SHP77 (cell line): ENCODE results near the gene CCDC89.
"Not testable (repeated sequence)": the region's sequence is repeated elsewhere in the genome, so short reads cannot be mapped to it uniquely, and the experiment has no call there.

Experiments
- DNase-seq, 2 experiments: peaks; one replicate each; lab custom pipeline; 2025; lab: John Stamatoyannopoulos, UW

The CCDC89 gene

GRCh38 chr11:85694385-85694980, 8.5 kb upstream of the CCDC89 start:
- peak in 1 of 2 experiments; percentile 22 for DNase-seq

GRCh38 chr11:85685125-85685819, 723 bp downstream of the CCDC89 start:
- DNase-seq, result peak; percentile 52 to 70

DNA sequence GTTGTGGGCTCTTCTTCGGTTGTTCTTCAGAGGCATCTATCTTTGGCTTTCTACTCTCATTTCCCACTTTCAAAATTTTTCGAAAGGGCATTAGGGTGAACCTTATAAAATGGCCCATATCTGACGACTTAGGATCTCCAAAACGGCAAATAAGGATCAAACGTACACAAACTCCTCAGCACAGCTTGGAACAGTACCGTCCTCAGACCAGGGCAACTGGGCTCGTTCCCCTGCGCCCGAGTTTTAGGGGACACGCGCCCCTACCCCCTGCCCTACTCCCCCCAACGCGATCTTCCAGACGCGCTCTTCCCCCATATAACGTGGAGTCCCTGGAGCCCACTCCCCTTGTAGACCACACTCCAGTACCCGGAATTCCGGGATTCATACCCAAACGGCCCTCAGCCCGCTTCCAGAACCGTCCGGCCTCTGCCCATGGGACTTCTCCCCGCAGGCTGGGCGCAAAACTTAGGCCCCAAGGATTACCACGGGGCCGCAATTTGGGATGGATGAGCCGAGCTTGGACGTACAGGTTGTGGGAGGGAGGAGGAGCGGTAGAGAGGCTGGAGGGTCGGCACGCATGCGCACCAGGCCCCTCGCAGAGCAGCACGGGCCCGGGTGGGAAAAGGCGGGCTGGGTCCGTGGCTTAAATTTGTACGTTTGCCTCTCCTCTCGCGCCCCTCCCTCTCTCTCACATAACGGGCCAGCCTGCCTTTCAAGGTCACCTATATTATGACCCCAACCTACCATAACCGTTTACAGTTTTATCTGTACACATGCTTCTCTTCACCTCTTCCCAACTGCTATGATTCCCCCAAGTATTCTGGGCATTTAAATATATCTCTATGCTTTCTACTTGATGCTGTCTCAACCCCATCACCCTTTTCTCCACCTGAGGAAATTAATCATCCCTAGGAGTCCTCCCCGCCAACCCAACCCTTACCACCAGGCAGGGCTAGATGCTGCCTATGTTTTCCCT, 3.4 kb downstream of the CCDC89 start:
- DNase-seq, result peak; percentile 78 to 82

DNA sequence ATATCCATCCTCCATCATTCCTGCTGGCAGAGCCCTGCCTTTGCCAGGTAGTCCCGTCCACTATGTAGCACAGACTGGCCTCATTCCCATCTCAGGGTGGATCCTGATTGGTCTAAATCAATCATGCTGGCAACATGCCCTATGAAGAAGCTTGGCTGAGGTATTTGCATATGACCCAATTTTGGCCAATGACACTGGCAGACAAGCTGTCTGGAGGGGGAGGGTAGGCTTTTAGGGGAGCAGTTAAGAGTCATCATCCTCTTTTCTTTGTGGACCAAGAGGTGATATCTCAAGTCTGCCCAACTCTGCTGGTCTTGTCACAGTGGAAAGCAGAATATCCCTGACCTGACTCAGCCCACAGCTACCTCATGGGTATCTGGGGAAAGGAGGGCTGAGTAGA, 5.1 kb downstream of the CCDC89 start:
- no peak for DNase-seq

DNA sequence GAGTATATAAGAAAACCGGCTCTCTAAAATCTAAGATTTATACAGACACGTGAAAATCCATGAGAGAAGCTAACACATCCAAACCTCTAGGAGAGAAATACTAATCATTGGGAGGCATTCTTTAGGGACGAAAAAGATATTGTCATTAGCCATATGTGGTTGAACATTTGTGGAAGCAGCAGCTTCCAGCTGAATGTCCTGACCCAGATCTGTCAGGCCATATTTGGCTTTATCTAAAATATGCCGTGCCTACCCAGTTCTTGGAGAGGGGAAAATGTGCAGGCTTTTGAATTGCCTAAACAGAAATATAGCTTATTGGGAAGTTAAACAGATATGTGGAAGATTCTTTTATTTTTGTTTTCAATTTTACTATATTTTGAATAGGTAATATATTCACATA, 6.4 kb downstream of the CCDC89 start:
- no peak for DNase-seq

DNA sequence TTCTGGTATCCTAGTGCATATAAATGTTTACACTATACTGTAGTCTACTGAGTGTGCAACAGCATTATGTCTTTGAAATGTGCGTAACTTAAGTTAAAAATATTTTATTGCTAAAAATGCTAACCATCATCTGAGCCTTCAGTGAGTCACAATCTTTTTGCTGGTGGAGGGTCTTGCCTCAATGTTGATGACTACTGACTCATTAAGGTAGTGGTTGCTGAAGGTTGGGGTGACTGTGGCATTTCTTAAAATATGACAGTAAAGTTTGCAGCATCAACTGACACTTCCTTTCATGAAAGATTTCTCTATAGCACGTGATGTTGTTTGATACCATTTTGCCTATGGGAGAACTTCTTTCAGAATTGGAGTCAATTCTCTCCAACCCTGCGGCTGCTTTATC, 12.6 kb downstream of the CCDC89 start:
- DNase-seq, result no peak

GRCh38 chr11:85672105-85672902, 13.7 kb downstream of the CCDC89 start:
- DNase-seq, result no peak

- not testable (repeated sequence) for DNase-seq
Observed at GRCh38 chr11:85670949-85671663, 14.9 kb downstream of the CCDC89 start.

DNA sequence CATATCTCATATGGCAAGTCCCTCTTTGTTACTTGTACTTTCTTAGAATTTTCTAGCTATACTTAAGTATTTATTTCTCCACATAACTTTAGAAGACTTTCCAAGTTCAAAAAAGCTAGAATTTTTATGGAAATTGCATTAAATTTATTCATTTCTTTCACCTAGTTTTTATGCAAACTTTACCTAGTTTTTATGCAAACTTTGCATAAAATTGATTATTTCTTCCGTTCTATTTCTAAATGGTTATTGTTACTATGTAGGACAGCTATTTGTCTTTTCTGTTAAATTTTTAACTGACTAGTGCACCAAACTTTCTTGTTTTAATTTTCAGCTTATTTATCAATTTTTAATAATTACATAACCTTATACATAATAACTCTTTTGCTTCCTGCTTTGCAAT, 17.8 kb downstream of the CCDC89 start:
- no peak for DNase-seq

DNA sequence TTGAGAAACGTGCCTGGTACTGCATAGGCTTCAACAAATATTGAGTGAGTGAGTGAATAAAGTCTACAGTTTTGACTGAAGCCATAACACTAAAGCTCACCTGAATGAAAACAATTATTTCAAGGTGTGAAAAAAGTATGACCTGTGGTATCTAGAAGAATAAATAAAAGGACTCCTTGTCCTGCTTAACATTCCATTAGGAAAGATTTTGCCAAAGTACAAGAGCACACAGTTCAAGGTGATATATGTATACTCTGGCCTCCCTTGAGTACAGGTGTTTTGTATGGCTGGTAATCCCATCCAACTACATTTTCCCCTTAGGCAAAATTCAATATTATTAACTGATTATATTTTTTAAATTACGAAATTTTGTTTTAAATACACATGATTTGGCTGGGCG, 19.3 kb downstream of the CCDC89 start:
- no peak for DNase-seq

DNA sequence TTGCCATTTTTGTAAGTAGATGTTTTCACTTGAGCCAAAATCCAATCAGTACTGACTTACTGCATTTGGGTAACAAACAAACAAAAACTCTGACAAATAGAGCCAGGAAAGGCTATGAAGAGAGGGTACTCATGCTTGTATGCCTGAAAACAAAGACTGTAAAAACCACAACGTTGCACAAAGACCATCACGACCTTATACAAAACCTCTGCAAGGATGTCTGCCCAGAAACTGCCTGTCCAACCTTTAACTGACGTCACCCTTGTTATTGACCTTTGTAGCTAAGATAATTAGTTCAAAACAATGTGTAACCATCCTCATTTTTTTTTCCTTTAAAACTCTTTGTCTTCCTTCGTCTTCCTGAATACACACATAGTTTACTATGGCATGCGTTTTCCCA, 20.3 kb downstream of the CCDC89 start:
- DNase-seq, result peak in 1 of 2 experiments; percentile 22

DNA sequence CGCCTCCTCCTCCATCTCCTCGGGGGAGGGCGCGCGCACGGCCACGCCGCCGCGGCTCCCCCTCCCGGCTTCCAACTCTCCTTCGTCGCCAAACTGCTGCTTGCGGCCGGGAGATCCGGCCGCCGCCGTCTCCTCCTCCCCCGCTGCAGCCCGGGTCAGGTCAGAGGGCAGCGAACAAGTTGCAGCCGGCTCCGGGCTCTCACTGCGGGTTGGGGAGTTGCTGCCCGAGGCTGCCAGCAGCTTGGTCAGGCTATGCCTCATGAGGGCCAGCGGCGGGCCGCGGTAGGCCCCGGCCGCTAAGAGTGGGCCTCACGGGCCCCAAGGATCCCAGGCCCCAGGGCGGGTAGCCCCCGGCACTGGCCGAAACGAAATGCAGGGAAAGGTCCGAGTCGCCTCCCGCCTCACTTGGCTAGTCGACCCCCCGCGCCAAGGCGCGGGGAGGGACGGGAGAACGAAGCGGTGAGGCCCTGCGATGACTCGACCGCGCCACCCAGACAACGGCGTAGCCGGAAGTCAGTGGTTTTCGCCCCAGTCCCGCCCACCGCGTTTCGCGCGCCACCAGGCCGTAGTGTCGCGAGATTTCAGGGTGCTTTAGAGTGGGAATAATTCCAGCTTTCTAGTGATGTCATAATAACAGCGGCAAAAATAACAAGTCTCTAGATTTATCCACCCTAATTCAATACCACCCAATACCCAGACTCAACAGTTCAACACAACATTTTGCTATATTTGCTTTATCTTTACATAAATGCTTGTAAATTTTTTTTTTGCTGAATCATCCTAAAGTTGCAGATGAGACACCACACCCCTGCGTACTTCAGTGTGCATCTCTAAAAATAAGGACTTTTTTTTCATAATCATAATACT, 21.1 kb downstream of the CCDC89 start, which contains the start of gene CREBZF:
Gene CREBZF, minus strand, starts transcription at position 515 of the 867 bp plus-strand sequence. Its CDS starts 254 bp downstream, at position 261.
- peak; percentile 89 to 90 for DNase-seq

GRCh38 chr11:85663753-85664614, 22.0 kb downstream of the CCDC89 start:
- peak; percentile 28 to 57 for DNase-seq

DNA sequence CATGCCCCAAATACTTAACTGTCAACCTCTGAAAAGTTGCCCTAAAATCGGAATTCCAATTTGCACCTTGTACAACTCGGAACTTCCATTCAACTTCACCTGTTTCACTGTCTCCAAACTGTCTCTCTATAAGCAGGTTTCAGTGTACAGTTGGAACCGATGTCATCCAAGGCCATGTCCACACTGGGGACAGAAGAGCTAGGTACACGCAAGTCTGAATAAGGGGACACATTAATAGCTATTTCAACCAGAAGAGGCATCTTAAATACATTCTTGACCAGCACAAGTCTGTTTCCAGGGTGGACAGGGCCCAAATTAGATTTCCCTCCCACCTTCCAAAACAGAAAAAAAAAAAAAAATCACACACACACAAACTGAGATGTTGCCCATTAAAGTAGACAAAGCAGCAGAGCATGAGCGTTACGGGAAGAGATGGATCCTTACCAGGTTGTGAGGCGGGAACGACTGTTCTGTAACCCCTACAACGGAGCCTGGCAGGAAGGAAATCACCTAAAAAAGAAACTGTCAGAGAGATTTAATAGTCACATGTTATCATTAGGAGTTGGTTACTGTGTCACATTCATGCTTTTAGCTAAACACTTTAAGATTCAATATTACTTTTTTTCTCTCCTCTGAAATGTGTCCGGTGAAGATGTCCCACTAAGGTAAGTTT, 22.8 kb downstream of the CCDC89 start:
- no peak for DNase-seq

DNA sequence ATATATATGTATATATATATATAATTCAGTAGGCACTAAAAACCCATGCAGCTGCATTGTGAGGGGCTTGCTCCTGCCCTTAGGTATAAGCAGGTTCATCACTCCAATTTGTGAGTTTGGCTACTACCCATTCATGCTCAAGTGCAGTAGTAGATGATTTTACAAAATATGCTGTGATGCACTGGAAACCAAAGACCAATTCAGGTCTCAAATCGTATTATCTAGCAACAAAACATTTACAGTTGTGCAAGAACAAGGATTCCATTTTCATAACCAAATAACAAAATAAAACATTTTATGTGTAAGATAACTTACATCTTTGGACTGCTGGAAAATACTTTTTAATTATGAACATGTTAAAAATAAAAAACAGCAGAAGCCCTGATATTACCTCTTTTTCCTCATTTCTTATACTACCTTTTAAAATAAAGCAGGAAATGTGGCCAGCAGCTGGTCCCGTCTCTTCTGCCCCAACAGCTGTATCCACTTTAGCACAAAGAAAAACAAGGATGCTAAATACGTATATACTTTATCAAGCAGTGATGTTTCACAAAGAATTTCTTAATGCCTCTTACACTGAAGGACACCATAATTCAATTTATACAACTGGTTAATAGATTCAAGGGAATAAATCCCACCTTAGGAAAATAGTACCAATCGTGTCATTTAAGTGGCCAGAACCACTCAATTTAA, 23.9 kb downstream of the CCDC89 start:
- no peak for DNase-seq

- DNase-seq, result no peak
Observed at GRCh38 chr11:85658180-85658579, 27.8 kb downstream of the CCDC89 start.

DNA sequence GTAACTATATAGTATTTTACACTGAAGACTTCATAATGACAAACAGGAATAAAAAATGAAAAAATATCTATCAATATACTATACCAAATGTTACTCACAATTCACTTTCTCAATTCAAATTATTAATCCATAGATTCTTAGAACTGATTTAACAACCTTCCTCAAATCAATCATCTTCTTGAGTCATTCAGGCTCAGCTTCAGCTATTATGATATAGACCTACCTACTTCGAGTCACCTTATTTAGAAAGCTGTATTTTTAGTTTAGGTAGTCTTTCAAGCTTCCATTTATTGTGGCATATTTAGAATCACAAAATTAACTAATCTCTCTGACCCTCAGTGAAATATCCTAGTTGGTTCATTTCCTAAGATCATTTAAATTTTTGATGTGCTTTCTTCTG, 29.2 kb downstream of the CCDC89 start:
- DNase-seq, result no peak

GRCh38 chr11:85654343-85654742, 31.7 kb downstream of the CCDC89 start:
- not testable (repeated sequence) for DNase-seq
